Activated naive CD8-positive, alpha-beta T cell treated with anti-CD3 and anti-CD28 coated beads, Interleukin-2, amount 50 U/mL, for 24 hours (primary cell): ENCODE measurements around the gene YAP1.

Experiments
- ATAC-seq: fragments of 150-1000 bp; cut with Tn5 transposase; one replicate; pipeline ENCODE4 v1.10.0; 2021
- DNase-seq: peaks from one replicate; pipeline ENCODE4 v3.0.0; 2021
- H3K27ac Mint-ChIP-seq: one replicate; pipeline ENCODE4 v1.8.0; 2021; ENCODE audit warnings: mild to moderate bottlenecking, mixed read lengths
- H3K27me3 Mint-ChIP-seq: one replicate; pipeline ENCODE4 v1.8.0; 2021; ENCODE audit warnings: mixed read lengths
- H3K36me3 Mint-ChIP-seq: one replicate; pipeline ENCODE4 v1.8.0; 2021; ENCODE audit warnings: low read depth, mixed read lengths
- H3K4me1 Mint-ChIP-seq: one replicate; pipeline ENCODE4 v1.8.0; 2021; ENCODE audit warnings: mixed read lengths
- H3K4me3 Mint-ChIP-seq: one replicate; pipeline ENCODE4 v1.8.0; 2021; ENCODE audit warnings: mild to moderate bottlenecking, moderate library complexity, mixed read lengths
- H3K9me3 Mint-ChIP-seq: one replicate; pipeline ENCODE4 v1.8.0; 2021; ENCODE audit warnings: mixed read lengths

YAP1 gene

GRCh38 chr11:102223859-102224258, 113.6 kb downstream of the YAP1 start:
- peaks cover 5% of the 10 kb centered on the region for H3K27me3 Mint-ChIP-seq
- H3K4me1 Mint-ChIP-seq: no peaks in the 10 kb centered on the region
- H3K9me3 Mint-ChIP-seq: no peaks in the 10 kb centered on the region
- no peak for ATAC-seq
- H3K27ac Mint-ChIP-seq: no peak overlapping the region
- no peak overlapping the region for H3K4me3 Mint-ChIP-seq
- no peaks in the 10 kb centered on the region for H3K36me3 Mint-ChIP-seq
- DNase-seq: no peak

GRCh38 chr11:102225689-102226568, 115.7 kb downstream of the YAP1 start:
- Mint-ChIP-seq H3K27me3 (peaks cover 5% of the 10 kb centered on the region), H3K9me3 (no peaks in the 10 kb centered on the region), H3K4me3 (no peak overlapping the region), H3K36me3 (no peaks in the 10 kb centered on the region), H3K4me1 (no peaks in the 10 kb centered on the region), H3K27ac (no peak overlapping the region)
- DNase-seq (no peak), ATAC-seq (no peak)

GRCh38 chr11:102226702-102227490, 116.6 kb downstream of the YAP1 start:
- H3K27me3 Mint-ChIP-seq: peaks cover 6% of the 10 kb centered on the region
- H3K4me1 Mint-ChIP-seq: no peaks in the 10 kb centered on the region
- ATAC-seq (no peak), DNase-seq (no peak)
- H3K4me3 Mint-ChIP-seq: no peak overlapping the region
- no peaks in the 10 kb centered on the region for H3K9me3 Mint-ChIP-seq
- no peak overlapping the region for H3K27ac Mint-ChIP-seq
- H3K36me3 Mint-ChIP-seq: no peaks in the 10 kb centered on the region

GRCh38 chr11:102229510-102230123, 119.4 kb downstream of the YAP1 start:
- no peaks in the 10 kb centered on the region for H3K9me3 Mint-ChIP-seq
- no peak for ATAC-seq

GRCh38 chr11:102230186-102230585, 119.9 kb downstream of the YAP1 start:
- H3K4me3 Mint-ChIP-seq: no peak overlapping the region
- peaks cover 9% of the 10 kb centered on the region for H3K27me3 Mint-ChIP-seq
- H3K9me3 Mint-ChIP-seq: no peaks in the 10 kb centered on the region
- no peak overlapping the region for H3K27ac Mint-ChIP-seq
- no peaks in the 10 kb centered on the region for H3K4me1 Mint-ChIP-seq
- ATAC-seq (no peak), DNase-seq (no peak)
- no peaks in the 10 kb centered on the region for H3K36me3 Mint-ChIP-seq

More at GRCh38 chr11:102229510-102230123, 119.4 kb downstream of the YAP1 start:
- Mint-ChIP-seq H3K27me3 (peaks cover 7% of the 10 kb centered on the region), H3K27ac (no peak overlapping the region), H3K36me3 (no peaks in the 10 kb centered on the region), H3K4me3 (no peak overlapping the region), H3K4me1 (no peaks in the 10 kb centered on the region)
- DNase-seq: no peak

- H3K4me1 Mint-ChIP-seq: no peaks in the 10 kb centered on the region
- ATAC-seq: no peak
- H3K4me3 Mint-ChIP-seq: no peak overlapping the region
- DNase-seq: no peak
- H3K27me3 Mint-ChIP-seq: peaks cover 9% of the 10 kb centered on the region
- H3K36me3 Mint-ChIP-seq: no peaks in the 10 kb centered on the region
- no peak overlapping the region for H3K27ac Mint-ChIP-seq
- no peaks in the 10 kb centered on the region for H3K9me3 Mint-ChIP-seq
Measured at GRCh38 chr11:102230911-102231310, 120.7 kb downstream of the YAP1 start.

- H3K27me3 Mint-ChIP-seq: peaks cover 24% of the 10 kb centered on the region
- no peaks in the 10 kb centered on the region for H3K4me1 Mint-ChIP-seq
- no peak for DNase-seq
- H3K27ac Mint-ChIP-seq: no peak overlapping the region
- ATAC-seq: no peak
- no peaks in the 10 kb centered on the region for H3K9me3 Mint-ChIP-seq
- no peak overlapping the region for H3K4me3 Mint-ChIP-seq
- H3K36me3 Mint-ChIP-seq: no peaks in the 10 kb centered on the region
Measured at GRCh38 chr11:102234779-102235439, 124.7 kb downstream of the YAP1 start.

- no peak for DNase-seq
- peaks cover 21% of the 10 kb centered on the region for H3K27me3 Mint-ChIP-seq
- no peak overlapping the region for H3K4me3 Mint-ChIP-seq
- no peaks in the 10 kb centered on the region for H3K36me3 Mint-ChIP-seq
- ATAC-seq: no peak
- no peak overlapping the region for H3K27ac Mint-ChIP-seq
- H3K9me3 Mint-ChIP-seq: no peaks in the 10 kb centered on the region
- H3K4me1 Mint-ChIP-seq: no peaks in the 10 kb centered on the region
Measured at GRCh38 chr11:102237096-102237735, 127.0 kb downstream of the YAP1 start.

GRCh38 chr11:102238391-102238821, 128.2 kb downstream of the YAP1 start:
- H3K4me1 Mint-ChIP-seq: no peaks in the 10 kb centered on the region
- no peak overlapping the region for H3K27ac Mint-ChIP-seq
- H3K36me3 Mint-ChIP-seq: no peaks in the 10 kb centered on the region
- no peaks in the 10 kb centered on the region for H3K9me3 Mint-ChIP-seq
- no peak overlapping the region for H3K4me3 Mint-ChIP-seq
- no peak for ATAC-seq
- no peak for DNase-seq
- peaks cover 21% of the 10 kb centered on the region for H3K27me3 Mint-ChIP-seq

- no peaks in the 10 kb centered on the region for H3K4me1 Mint-ChIP-seq
- H3K9me3 Mint-ChIP-seq: no peaks in the 10 kb centered on the region
- H3K36me3 Mint-ChIP-seq: no peaks in the 10 kb centered on the region
- DNase-seq (no peak), ATAC-seq (no peak)
- H3K4me3 Mint-ChIP-seq: no peak overlapping the region
- H3K27ac Mint-ChIP-seq: no peak overlapping the region
- peaks cover 21% of the 10 kb centered on the region for H3K27me3 Mint-ChIP-seq
Measured at GRCh38 chr11:102239448-102239847, 129.2 kb downstream of the YAP1 start.

- H3K36me3 Mint-ChIP-seq: no peaks in the 10 kb centered on the region
- peaks cover 18% of the 10 kb centered on the region for H3K27me3 Mint-ChIP-seq
- DNase-seq: no peak
- ATAC-seq: no peak
- no peaks in the 10 kb centered on the region for H3K4me1 Mint-ChIP-seq
- H3K9me3 Mint-ChIP-seq: no peaks in the 10 kb centered on the region
- H3K4me3 Mint-ChIP-seq: no peak overlapping the region
- no peak overlapping the region for H3K27ac Mint-ChIP-seq
Measured at GRCh38 chr11:102239911-102240310, 129.7 kb downstream of the YAP1 start.

GRCh38 chr11:102240502-102240901, 130.3 kb downstream of the YAP1 start:
- H3K9me3 Mint-ChIP-seq: no peaks in the 10 kb centered on the region
- H3K36me3 Mint-ChIP-seq: no peaks in the 10 kb centered on the region
- DNase-seq (no peak), ATAC-seq (no peak)
- no peaks in the 10 kb centered on the region for H3K4me1 Mint-ChIP-seq
- peaks cover 18% of the 10 kb centered on the region for H3K27me3 Mint-ChIP-seq
- H3K4me3 Mint-ChIP-seq: no peak overlapping the region
- H3K27ac Mint-ChIP-seq: no peak overlapping the region

GRCh38 chr11:102241026-102241425, 130.8 kb downstream of the YAP1 start:
- DNase-seq: no peak
- ATAC-seq: peak; percentile 15
- Mint-ChIP-seq H3K9me3 (no peaks in the 10 kb centered on the region), H3K27me3 (peaks cover 18% of the 10 kb centered on the region), H3K36me3 (no peaks in the 10 kb centered on the region), H3K27ac (no peak overlapping the region), H3K4me1 (no peaks in the 10 kb centered on the region), H3K4me3 (no peak overlapping the region)

- H3K4me3 Mint-ChIP-seq: no peak overlapping the region
- peaks cover 8% of the 10 kb centered on the region for H3K27me3 Mint-ChIP-seq
- H3K36me3 Mint-ChIP-seq: no peaks in the 10 kb centered on the region
- H3K27ac Mint-ChIP-seq: no peak overlapping the region
- no peaks in the 10 kb centered on the region for H3K9me3 Mint-ChIP-seq
- no peak for DNase-seq
- H3K4me1 Mint-ChIP-seq: no peaks in the 10 kb centered on the region
- no peak for ATAC-seq
Measured at GRCh38 chr11:102243399-102243884, 133.2 kb downstream of the YAP1 start.
